GM21515 (cell line): ENCODE results near the gene DNMT1.
"Not testable (repeated sequence)": the region's sequence is repeated elsewhere in the genome, so short reads cannot be mapped to it uniquely, and the experiment has no call there.

Experiments used
- ATAC-seq: cut with Tn5 transposase; IDR thresholded peaks from one replicate; pipeline ENCODE4 v1.9.1; 2021; ENCODE audit not compliant: unreplicated experiment

Gene DNMT1

GRCh38 chr19:10194500-10195198 is at the start of gene DNMT1:
DNMT1 (minus strand) TSS chr19:10194953; CDS start chr19:10194899, 54 bp downstream.
- ATAC-seq, result peak; percentile 73

- no peak for ATAC-seq
These were observed 48.9 kb upstream of the DNMT1 start for GRCh38 chr19:10243606-10244005.

GRCh38 chr19:10241826-10242449 is 47.2 kb upstream of the DNMT1 start:
- not testable (repeated sequence) for ATAC-seq

- ATAC-seq, result no peak
These were observed 43.5 kb upstream of the DNMT1 start for GRCh38 chr19:10238172-10238783.

- ATAC-seq, result no peak
These were observed 42.9 kb upstream of the DNMT1 start for GRCh38 chr19:10237702-10238101.

DNA sequence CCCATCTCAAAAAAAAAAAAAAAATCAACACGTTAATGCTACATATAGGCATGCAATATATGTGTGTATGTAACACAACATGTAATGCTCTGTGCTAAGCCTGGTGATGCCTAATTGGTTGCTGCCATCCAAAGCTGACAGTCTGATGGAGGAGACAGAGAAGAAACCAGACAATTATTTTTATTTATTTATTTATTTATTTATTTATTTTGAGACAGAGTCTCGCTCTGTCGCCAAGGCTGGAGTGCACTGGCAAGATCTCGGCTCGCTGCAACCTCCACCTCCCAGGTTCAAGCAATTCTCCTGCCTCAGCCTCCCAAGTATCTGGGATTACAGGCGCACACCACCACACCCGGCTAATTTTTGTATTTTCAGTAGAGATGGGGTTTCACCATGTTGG is 40.7 kb upstream of the DNMT1 start:
- not testable (repeated sequence) for ATAC-seq

DNA sequence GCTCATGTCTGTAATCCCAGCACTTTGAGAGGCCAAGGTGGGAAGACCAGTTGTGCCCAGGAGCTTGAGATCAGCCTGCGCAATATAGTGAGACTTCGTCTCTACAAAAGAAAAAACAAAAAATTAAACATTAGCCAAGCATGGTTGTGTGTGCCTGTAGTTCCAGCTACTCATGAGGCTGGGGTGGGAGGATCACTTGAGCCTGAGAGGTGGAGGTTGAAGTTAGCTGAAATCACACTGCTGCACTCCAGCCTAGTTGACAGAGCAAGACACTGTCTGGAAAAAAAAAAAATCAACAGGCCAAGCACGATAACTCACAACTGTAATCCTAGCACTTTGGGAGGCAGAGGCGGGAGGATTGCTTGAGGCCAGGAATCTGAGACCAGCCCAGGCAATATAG is 40.2 kb upstream of the DNMT1 start:
- ATAC-seq, result no peak

GRCh38 chr19:10233946-10234345 is 39.2 kb upstream of the DNMT1 start:
- ATAC-seq, result no peak

DNA sequence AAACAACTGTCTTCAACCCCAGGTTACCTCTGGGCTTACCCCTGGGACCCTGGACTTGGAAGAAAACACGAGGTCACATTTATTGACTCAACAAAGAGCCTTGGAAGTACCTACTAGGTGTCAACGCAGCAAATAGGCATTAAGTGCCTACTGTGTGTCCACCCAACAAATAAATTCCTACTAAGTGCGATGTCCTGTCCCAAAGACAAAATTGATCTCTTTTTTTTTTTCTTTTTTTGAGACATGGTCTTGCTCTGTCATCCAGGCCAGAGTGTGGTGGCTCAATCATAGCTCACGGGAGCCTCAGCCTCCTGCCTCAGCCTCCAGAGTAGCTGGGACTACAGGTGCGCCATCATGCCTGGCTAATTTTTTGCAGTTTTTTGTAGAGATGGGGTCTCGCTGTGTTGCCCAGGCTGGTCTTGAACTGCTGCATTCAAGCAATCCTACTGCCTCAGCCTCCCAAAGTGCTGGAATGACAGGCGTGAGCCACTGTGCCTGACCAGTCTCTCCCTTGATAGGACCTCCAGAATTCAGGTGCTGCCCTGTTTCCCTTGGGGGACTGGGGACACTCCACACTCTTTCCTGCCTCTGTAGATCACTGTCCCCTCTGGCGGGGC is 37.0 kb upstream of the DNMT1 start:
- no peak for ATAC-seq

GRCh38 chr19:10230861-10231611 is 36.3 kb upstream of the DNMT1 start, which contains the start of gene S1PR2:
S1PR2 (minus strand) TSS chr19:10231331; CDS start chr19:10224905, 6,426 bp downstream.
- no peak for ATAC-seq

DNA sequence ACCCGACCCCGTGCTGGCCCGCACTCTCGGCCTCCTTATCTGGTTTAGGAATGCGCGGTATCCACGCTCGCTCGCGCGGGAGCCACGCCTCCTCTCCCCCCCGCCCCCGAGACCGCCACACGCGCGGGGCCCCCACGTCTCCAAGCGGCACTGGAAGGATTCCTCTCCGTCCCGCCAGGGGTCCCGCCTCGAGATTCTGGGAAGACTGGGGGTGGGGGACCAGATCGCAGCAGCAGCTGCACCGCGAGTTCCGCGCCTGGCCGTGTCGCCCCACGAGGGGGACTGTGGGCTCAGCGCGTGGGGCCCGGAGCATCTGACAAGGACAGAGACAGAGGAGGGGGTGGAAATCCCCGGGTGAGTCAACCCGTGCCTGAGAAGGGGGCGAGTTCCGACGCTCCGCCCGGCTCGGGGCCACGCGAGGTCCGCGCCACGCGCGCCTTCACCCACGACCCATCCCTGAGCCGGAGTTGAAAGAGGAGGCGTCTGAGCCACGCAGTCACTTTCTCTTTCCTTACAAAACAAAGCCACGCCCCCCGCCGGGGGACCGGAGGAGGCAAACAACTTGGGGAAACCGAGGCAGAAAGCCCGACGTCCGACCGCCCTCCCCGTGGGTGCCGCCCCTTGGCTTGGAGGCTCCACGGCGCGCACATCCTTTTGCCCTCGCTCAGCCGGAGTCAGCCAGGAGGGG is 35.6 kb upstream of the DNMT1 start:
- ATAC-seq, result no peak

- ATAC-seq, result no peak
These were observed 34.2 kb upstream of the DNMT1 start for GRCh38 chr19:10228920-10229319.

- no peak for ATAC-seq
These were observed 33.6 kb upstream of the DNMT1 start for GRCh38 chr19:10228393-10228792.

DNA sequence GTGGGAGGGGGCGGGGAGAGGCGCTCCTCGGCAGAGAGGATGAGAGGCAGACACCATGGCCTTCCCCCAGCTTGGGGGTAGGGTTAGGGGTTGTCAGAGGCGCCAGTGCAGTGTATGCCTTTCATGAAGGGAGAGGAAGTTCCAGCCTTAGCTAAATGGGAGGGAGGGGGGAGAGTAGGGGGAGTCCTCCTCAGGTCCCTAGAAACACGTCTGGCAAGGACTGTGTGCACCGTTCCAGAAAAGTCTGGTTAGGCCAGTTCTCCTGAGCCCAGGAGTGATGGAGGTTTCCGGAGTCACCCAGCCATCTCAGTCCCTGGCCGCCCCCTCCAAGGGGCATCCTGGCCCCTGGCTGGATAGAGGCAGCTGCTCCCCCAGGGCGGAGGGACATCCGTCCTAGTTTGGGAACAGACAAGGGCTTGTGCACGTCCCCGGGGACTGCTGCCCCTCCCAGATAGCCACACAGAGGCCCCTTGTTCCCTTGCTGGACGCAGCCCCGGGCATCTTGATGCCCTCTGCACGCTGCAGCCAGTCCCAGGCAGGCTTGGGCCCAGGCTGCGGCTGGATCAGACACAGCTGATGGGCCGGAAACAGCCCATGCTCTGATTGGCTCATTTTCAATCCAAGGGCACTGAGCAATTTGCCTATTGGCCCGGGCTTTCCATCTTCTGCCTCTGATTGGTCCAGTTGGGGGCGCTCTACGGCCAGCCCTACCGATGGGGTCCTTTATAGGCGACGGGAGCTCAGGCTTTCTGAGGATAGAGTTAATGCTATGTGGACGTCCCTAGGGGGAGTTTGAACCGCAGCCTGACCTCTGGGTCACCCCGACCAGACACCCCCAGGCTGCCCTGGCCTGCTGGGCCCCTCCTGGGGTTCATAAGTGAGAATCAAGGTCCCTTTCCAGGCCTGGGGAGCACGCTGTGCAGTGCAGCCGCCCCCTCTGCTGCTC is 32.5 kb upstream of the DNMT1 start:
- no peak for ATAC-seq

GRCh38 chr19:10226376-10227025 is 31.7 kb upstream of the DNMT1 start:
- ATAC-seq, result no peak

DNA sequence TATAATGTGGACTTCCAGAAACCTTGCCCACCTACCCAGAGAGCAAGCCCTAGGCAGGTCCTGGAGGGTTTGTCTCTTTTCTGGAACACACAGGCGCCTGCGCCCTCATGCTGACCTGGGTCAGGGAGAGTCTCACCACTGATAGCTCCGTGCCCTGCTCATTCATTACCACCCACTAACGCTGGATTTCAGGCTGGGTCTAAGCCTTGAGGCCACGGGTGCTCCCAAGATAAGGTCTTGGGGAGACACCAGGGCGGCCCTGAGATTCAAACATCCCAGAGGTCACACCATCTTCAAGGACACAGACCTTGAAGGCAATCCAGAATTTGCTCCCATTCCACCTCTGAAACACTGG is 31.2 kb upstream of the DNMT1 start:
- no peak for ATAC-seq

- ATAC-seq, result no peak
These were observed 29.6 kb upstream of the DNMT1 start for GRCh38 chr19:10224337-10224736.

DNA sequence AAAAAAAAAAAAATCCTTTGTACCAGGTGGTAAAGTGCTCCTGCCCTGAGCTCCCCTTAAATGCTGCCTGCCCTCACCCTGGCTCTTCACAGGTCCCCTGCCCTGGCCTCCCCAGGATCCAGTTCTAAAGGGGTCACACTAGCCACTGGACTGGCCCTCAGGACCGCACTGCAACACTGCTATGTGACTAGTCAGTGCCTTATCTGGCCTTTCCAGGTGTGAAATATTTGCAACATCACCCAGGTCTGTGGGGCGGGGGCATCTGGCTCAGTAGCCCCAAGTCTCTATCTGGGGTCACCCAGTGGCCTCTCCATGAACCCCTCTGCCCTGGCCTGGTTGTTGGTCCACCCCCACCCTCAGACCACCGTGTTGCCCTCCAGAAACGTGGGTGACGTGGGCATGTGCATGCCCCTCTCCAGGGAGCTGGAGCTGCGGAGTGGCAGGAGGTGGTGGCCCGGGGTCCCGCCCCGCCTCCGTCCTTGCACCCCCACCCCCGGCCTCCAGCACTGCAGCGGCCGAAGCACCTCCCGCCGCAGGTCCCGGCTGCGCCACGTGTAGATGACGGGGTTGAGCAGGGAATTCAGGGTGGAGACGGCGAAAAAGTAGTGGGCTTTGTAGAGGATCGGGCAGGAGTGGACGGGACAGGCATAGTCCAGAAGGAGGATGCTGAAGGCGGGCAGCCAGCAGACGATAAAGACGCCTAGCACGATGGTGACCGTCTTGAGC is 28.9 kb upstream of the DNMT1 start:
- ATAC-seq, result no peak
